SK-N-SH (cell line): ENCODE data around the gene PTPN2. TPM values are rescaled to one million over a fixed set of nuclear protein-coding genes. Genes with fewer than 3 reads are reported as not detected.

Experiments
- CTCF ChIA-PET: fragments of 300-600, 350-600 bp; formaldehyde crosslinking; extraction: SDS; loops from one replicate; lab custom pipeline; 2021; lab: Yijun Ruan, JAX
- POLR2A ChIA-PET: fragments of 350-600 bp; sonication (Branson Sonifier 250); formaldehyde crosslinking; extraction: SDS; loops from one replicate; lab custom pipeline; 2020; ENCODE audit warnings: antibody characterized with exemption, inconsistent platforms; lab: Yijun Ruan, JAX
- DNase-seq: peaks from one replicate; pipeline ENCODE4 v3.0.0; 2012
- H2AFZ ChIP-seq: fragments of 200-600 bp; sonication (generic); 2 replicates; pipeline ENCODE4 v1.8.1; 2016; ENCODE audit warnings: antibody characterized with exemption, mild to moderate bottlenecking, low read depth
- H3F3A ChIP-seq: fragments of 200-600 bp; sonication (generic); replicated peaks from 2 replicates; pipeline ENCODE3; 2016; ENCODE audit warnings: antibody characterized with exemption, mild to moderate bottlenecking; ENCODE audit not compliant: insufficient read depth
- H3K27ac ChIP-seq, 2 experiments: fragments of 200-500 bp in 1 of 2; fragments of 200-600 bp in 1 of 2; sonication (Bioruptor generic) in 1 of 2; sonication (generic), shearing (Covaris generic) in 1 of 2; 2 replicates each; pipeline versions ENCODE4 v1.5.1 to v1.6.1; 2014 to 2016; ENCODE audit warnings: low read depth in 2 of 2, inconsistent platforms in 1 of 2, low read length in 1 of 2, mild to moderate bottlenecking in 1 of 2, mixed read lengths in 1 of 2
- H3K27me3 ChIP-seq: fragments of 200-600 bp; sonication (generic), shearing (Covaris generic); 2 replicates; pipeline ENCODE4 v1.6.1; 2016; ENCODE audit warnings: mixed run types; ENCODE audit not compliant: insufficient read depth
- H3K36me3 ChIP-seq, 2 experiments: fragments of 200-500 bp in 1 of 2; fragments of 200-600 bp in 1 of 2; sonication (Bioruptor generic) in 1 of 2; sonication (generic) in 1 of 2; replicated peaks in 1 of 2; 2 replicates each; pipeline versions ENCODE3 to v1.5.1; 2014 to 2016; ENCODE audit warnings: low read length in 1 of 2, mild to moderate bottlenecking in 1 of 2; ENCODE audit not compliant: insufficient read depth in 2 of 2, control insufficient read depth in 1 of 2
- H3K4me1 ChIP-seq, 2 experiments: fragments of 200-500 bp in 1 of 2; fragments of 200-600 bp in 1 of 2; sonication (Bioruptor generic) in 1 of 2; sonication (generic), shearing (Covaris generic) in 1 of 2; 2 replicates each; pipeline versions ENCODE4 v1.5.1 to v1.6.1; 2014 to 2016; ENCODE audit warnings: low read depth in 1 of 2, low read length in 1 of 2, mixed run types in 1 of 2; ENCODE audit not compliant: insufficient read depth in 2 of 2, control insufficient read depth in 1 of 2
- H3K4me2 ChIP-seq: fragments of 200-600 bp; sonication (generic), shearing (Covaris generic); 2 replicates; pipeline ENCODE4 v1.6.1; 2017; ENCODE audit warnings: mixed run types
- H3K4me3 ChIP-seq, 2 experiments: fragments of 200-500 bp in 1 of 2; fragments of 200-600 bp in 1 of 2; sonication (Bioruptor generic) in 1 of 2; sonication (generic), shearing (Covaris generic) in 1 of 2; 2 replicates each; pipeline versions ENCODE4 v1.5.1 to v1.8.1; 2014 to 2016; ENCODE audit warnings: low read depth in 2 of 2, inconsistent platforms in 1 of 2, low read length in 1 of 2, mild to moderate bottlenecking in 1 of 2, mixed read lengths in 1 of 2, moderate library complexity in 1 of 2
- H3K79me2 ChIP-seq: fragments of 200-600 bp; sonication (generic); 2 replicates; pipeline ENCODE4 v1.8.1; 2017; ENCODE audit warnings: mild to moderate bottlenecking; ENCODE audit not compliant: insufficient read depth
- H3K9ac ChIP-seq: fragments of 200-600 bp; sonication (generic); 2 replicates; pipeline ENCODE4 v1.6.1; 2017; ENCODE audit warnings: mixed run types
- H3K9me2 ChIP-seq: fragments of 200-600 bp; sonication (generic); 2 replicates; pipeline ENCODE4 v1.6.1; 2017; ENCODE audit warnings: mixed run types
- H3K9me3 ChIP-seq: fragments of 200-600 bp; sonication (generic); 2 replicates; pipeline ENCODE4 v1.6.1; 2017; ENCODE audit warnings: mixed run types, mild to moderate bottlenecking, moderate library complexity
- H4K20me1 ChIP-seq: fragments of 200-600 bp; sonication (generic); 2 replicates; pipeline ENCODE4 v1.6.1; 2017; ENCODE audit warnings: mild to moderate bottlenecking, mixed run types; ENCODE audit not compliant: insufficient read depth
- CHD2 ChIP-seq: fragments of 150-350 bp; IDR thresholded peaks from 2 replicates; pipeline ENCODE4 v1.6.1; 2018; ENCODE audit warnings: low read length; ENCODE audit not compliant: partially characterized antibody
- ELF1 ChIP-seq: IDR thresholded peaks from 2 replicates; pipeline ENCODE4 v1.4.0; 2012
- EZH2phosphoT487 ChIP-seq: fragments of 200-600 bp; sonication (generic); IDR thresholded peaks from 2 replicates; pipeline ENCODE4 v1.6.1; 2017; ENCODE audit warnings: low read depth, mixed run types, mild to moderate bottlenecking, antibody characterized with exemption, moderate library complexity, borderline replicate concordance
- FOSL2 ChIP-seq: IDR thresholded peaks from 2 replicates; pipeline ENCODE4 v1.4.0; 2012; ENCODE audit warnings: low read depth, mild to moderate bottlenecking, moderate library complexity, borderline replicate concordance
- FOXM1 ChIP-seq: IDR thresholded peaks from 2 replicates; pipeline ENCODE4 v1.4.0; 2012; ENCODE audit warnings: low read depth, mild to moderate bottlenecking
- RAD21 ChIP-seq: IDR thresholded peaks from 2 replicates; pipeline ENCODE4 v1.6.1; 2012; ENCODE audit warnings: mild to moderate bottlenecking, low read length
- RCOR1 ChIP-seq: fragments of 150-350 bp; IDR thresholded peaks from 2 replicates; pipeline ENCODE4 v1.6.1; 2017; ENCODE audit warnings: antibody characterized with exemption, low read length
- RFX5 ChIP-seq: IDR thresholded peaks from 2 replicates; pipeline ENCODE4 v1.6.1; 2012; ENCODE audit warnings: mild to moderate bottlenecking, improper control_type of control experiment, low read length
- SIN3A ChIP-seq: IDR thresholded peaks from 2 replicates; pipeline ENCODE4 v1.6.1; 2012; ENCODE audit warnings: low read depth, mild to moderate bottlenecking, low read length, moderate library complexity, borderline replicate concordance
- TCF12 ChIP-seq: IDR thresholded peaks from 2 replicates; pipeline ENCODE4 v1.4.0; 2012
- WGBS: methylation state at CpG from one replicate; pipeline ENCODE4 v1.1.6; 2017; ENCODE audit warnings: low lambda C conversion rate; 5-methylcytosine and 5-hydroxymethylcytosine counted together
- polyA plus RNA-seq, 3 experiments: library from polyadenylated mRNA; depleted of rRNA; stranded (reverse); fragments of >200 nt; gene quantifications; 2 replicates each; pipeline ENCODE4 v1.2.3, GENCODE V29; 2012
- TF ChIP-seq, protein P1 (sequence below): fragments of 200-600 bp; sonication (generic); IDR thresholded peaks from 2 replicates; pipeline ENCODE4 v1.6.1; 2017; ENCODE audit warnings: antibody characterized with exemption, mild to moderate bottlenecking, moderate library complexity
- TF ChIP-seq, protein P2 (sequence below): IDR thresholded peaks from 2 replicates; pipeline ENCODE4 v1.4.0; 2012; ENCODE audit warnings: low read depth, borderline replicate concordance
- TF ChIP-seq, protein P3 (sequence below): IDR thresholded peaks from 2 replicates; pipeline ENCODE4 v1.4.0; 2012; ENCODE audit warnings: low read depth
- TF ChIP-seq, protein P4 (sequence below): IDR thresholded peaks from 2 replicates; pipeline ENCODE4; 2012
- TF ChIP-seq, protein P5 (sequence below): fragments of 150-350 bp; IDR thresholded peaks from 2 replicates; pipeline ENCODE4 v1.6.1; 2017; ENCODE audit warnings: antibody characterized with exemption, low read length, low read depth, borderline replicate concordance
- TF ChIP-seq, protein P6 (sequence below): fragments of 150-350 bp; IDR thresholded peaks from 2 replicates; pipeline ENCODE4 v1.6.1; 2016; ENCODE audit warnings: mild to moderate bottlenecking, low read depth, low read length

PTPN2 gene
- polyA plus RNA-seq, 1 of the 3 experiments (the other 2 are of a cell fraction): 11.2 TPM

DNA sequence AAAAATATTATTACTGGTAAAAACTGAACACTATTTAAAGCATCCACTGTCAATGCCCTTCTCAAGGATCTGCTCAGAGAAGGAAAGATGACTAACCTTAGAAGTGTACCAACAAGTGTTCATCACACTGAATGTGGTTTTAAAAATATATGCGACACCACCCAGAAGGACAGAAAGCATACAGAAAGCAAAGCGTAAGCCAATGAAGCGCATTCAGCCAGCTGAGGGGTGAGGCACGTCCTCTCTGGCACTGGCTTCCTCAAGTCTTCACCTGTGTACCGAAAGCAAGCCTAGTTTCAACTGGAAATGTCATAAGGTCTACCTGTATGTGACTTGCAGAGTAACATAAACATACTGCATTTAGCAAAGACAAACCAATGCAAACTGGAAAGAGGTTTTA lies 92.4 kb downstream of the PTPN2 start:
- Histone ChIP-seq H3K4me3 (no peak overlapping the region), H3K79me2 (no peaks in the 10 kb centered on the region), H2AFZ (no peak overlapping the region), H3K27me3 (no peaks in the 10 kb centered on the region), H3K9ac (no peak overlapping the region), H3K9me3 (no peaks in the 10 kb centered on the region), H4K20me1 (no peaks in the 10 kb centered on the region), H3K4me2 (no peak overlapping the region), H3K36me3 (peaks cover 3 to 15% of the 10 kb centered on the region in 2 experiments), H3K27ac (no peak overlapping the region), H3K9me2 (no peaks in the 10 kb centered on the region), H3K4me1 (no peaks in the 10 kb centered on the region), H3F3A (no peaks in the 10 kb centered on the region)
- DNase-seq: no peak
- TF ChIP-seq TCF12 (no peak), CHD2 (no peak), EZH2phosphoT487 (no peak), FOXM1 (no peak), RCOR1 (no peak), SIN3A (no peak), RFX5 (no peak), RAD21 (no peak), FOSL2 (no peak), ELF1 (no peak)
- TF ChIP-seq, protein P1, sequence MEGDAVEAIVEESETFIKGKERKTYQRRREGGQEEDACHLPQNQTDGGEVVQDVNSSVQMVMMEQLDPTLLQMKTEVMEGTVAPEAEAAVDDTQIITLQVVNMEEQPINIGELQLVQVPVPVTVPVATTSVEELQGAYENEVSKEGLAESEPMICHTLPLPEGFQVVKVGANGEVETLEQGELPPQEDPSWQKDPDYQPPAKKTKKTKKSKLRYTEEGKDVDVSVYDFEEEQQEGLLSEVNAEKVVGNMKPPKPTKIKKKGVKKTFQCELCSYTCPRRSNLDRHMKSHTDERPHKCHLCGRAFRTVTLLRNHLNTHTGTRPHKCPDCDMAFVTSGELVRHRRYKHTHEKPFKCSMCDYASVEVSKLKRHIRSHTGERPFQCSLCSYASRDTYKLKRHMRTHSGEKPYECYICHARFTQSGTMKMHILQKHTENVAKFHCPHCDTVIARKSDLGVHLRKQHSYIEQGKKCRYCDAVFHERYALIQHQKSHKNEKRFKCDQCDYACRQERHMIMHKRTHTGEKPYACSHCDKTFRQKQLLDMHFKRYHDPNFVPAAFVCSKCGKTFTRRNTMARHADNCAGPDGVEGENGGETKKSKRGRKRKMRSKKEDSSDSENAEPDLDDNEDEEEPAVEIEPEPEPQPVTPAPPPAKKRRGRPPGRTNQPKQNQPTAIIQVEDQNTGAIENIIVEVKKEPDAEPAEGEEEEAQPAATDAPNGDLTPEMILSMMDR: no peak
- TF ChIP-seq, protein P2, sequence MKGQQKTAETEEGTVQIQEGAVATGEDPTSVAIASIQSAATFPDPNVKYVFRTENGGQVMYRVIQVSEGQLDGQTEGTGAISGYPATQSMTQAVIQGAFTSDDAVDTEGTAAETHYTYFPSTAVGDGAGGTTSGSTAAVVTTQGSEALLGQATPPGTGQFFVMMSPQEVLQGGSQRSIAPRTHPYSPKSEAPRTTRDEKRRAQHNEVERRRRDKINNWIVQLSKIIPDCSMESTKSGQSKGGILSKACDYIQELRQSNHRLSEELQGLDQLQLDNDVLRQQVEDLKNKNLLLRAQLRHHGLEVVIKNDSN: no peak
- TF ChIP-seq, protein P3, sequence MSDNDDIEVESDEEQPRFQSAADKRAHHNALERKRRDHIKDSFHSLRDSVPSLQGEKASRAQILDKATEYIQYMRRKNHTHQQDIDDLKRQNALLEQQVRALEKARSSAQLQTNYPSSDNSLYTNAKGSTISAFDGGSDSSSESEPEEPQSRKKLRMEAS: no peak
- TF ChIP-seq, protein P4, sequence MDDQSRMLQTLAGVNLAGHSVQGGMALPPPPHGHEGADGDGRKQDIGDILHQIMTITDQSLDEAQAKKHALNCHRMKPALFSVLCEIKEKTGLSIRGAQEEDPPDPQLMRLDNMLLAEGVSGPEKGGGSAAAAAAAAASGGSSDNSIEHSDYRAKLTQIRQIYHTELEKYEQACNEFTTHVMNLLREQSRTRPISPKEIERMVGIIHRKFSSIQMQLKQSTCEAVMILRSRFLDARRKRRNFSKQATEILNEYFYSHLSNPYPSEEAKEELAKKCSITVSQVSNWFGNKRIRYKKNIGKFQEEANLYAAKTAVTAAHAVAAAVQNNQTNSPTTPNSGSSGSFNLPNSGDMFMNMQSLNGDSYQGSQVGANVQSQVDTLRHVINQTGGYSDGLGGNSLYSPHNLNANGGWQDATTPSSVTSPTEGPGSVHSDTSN: no peak
- TF ChIP-seq, protein P5, sequence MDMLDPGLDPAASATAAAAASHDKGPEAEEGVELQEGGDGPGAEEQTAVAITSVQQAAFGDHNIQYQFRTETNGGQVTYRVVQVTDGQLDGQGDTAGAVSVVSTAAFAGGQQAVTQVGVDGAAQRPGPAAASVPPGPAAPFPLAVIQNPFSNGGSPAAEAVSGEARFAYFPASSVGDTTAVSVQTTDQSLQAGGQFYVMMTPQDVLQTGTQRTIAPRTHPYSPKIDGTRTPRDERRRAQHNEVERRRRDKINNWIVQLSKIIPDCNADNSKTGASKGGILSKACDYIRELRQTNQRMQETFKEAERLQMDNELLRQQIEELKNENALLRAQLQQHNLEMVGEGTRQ: no peak
- TF ChIP-seq, protein P6, sequence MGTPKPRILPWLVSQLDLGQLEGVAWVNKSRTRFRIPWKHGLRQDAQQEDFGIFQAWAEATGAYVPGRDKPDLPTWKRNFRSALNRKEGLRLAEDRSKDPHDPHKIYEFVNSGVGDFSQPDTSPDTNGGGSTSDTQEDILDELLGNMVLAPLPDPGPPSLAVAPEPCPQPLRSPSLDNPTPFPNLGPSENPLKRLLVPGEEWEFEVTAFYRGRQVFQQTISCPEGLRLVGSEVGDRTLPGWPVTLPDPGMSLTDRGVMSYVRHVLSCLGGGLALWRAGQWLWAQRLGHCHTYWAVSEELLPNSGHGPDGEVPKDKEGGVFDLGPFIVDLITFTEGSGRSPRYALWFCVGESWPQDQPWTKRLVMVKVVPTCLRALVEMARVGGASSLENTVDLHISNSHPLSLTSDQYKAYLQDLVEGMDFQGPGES: no peak
- POLR2A ChIA-PET: no interaction called here
- CTCF ChIA-PET: interaction anchor here (0.9 kb wide), 1 partner anchor 10 kb away, joined by 3 read pairs; no protein-coding TSS in a partner anchor
- 90% methylated on average over 5 of the region's 5 CpGs for WGBS
